ENCODE measurements around the gene CACHD1.

DNA sequence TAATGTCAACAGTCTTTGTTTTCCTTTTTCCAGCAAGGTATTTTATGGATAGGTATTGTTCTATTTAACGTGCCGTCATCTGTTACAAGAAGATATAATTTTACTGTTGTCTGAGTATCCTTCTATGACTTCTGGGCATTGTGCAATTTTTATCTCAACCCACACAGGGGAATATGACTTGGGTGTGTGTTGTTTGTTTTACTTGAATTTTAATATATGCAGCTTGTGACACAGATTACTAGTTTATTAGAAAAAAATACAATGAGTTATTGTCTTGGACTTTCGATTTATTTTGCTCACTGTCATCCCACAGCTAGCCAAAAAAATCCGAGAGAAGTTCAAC is 111.9 kb downstream of the CACHD1 start:
- TF ChIP-seq POLR2AphosphoS2 (conservative IDR thresholded peaks at IDR 0.05; ENCODE audit: low read length) (no peak), MAZ (IDR thresholded peaks at IDR 0.05; ENCODE audit: borderline replicate concordance, low read depth, low read length) (no peak), POLR2A (IDR thresholded peaks at IDR 0.05; ENCODE audit: low read length) (no peak), RAD21 (conservative IDR thresholded peaks at IDR 0.05 in 1 of 2, IDR thresholded peaks at IDR 0.05 in 1 of 2) (no peak), RFX5 (IDR thresholded peaks at IDR 0.05) (no peak), SMC3 (IDR thresholded peaks at IDR 0.05) (no peak), TP53 (CRISPR knock-in tag; IDR thresholded peaks at IDR 0.05) (no peak), FOSL2 (IDR thresholded peaks at IDR 0.05) (no peak), FOSL2 (CRISPR knock-in tag; IDR thresholded peaks at IDR 0.05) (no peak)
- TF ChIP-seq, protein P1, sequence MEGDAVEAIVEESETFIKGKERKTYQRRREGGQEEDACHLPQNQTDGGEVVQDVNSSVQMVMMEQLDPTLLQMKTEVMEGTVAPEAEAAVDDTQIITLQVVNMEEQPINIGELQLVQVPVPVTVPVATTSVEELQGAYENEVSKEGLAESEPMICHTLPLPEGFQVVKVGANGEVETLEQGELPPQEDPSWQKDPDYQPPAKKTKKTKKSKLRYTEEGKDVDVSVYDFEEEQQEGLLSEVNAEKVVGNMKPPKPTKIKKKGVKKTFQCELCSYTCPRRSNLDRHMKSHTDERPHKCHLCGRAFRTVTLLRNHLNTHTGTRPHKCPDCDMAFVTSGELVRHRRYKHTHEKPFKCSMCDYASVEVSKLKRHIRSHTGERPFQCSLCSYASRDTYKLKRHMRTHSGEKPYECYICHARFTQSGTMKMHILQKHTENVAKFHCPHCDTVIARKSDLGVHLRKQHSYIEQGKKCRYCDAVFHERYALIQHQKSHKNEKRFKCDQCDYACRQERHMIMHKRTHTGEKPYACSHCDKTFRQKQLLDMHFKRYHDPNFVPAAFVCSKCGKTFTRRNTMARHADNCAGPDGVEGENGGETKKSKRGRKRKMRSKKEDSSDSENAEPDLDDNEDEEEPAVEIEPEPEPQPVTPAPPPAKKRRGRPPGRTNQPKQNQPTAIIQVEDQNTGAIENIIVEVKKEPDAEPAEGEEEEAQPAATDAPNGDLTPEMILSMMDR (IDR thresholded peaks at IDR 0.05) = no peak
- TF ChIP-seq, protein P2, sequence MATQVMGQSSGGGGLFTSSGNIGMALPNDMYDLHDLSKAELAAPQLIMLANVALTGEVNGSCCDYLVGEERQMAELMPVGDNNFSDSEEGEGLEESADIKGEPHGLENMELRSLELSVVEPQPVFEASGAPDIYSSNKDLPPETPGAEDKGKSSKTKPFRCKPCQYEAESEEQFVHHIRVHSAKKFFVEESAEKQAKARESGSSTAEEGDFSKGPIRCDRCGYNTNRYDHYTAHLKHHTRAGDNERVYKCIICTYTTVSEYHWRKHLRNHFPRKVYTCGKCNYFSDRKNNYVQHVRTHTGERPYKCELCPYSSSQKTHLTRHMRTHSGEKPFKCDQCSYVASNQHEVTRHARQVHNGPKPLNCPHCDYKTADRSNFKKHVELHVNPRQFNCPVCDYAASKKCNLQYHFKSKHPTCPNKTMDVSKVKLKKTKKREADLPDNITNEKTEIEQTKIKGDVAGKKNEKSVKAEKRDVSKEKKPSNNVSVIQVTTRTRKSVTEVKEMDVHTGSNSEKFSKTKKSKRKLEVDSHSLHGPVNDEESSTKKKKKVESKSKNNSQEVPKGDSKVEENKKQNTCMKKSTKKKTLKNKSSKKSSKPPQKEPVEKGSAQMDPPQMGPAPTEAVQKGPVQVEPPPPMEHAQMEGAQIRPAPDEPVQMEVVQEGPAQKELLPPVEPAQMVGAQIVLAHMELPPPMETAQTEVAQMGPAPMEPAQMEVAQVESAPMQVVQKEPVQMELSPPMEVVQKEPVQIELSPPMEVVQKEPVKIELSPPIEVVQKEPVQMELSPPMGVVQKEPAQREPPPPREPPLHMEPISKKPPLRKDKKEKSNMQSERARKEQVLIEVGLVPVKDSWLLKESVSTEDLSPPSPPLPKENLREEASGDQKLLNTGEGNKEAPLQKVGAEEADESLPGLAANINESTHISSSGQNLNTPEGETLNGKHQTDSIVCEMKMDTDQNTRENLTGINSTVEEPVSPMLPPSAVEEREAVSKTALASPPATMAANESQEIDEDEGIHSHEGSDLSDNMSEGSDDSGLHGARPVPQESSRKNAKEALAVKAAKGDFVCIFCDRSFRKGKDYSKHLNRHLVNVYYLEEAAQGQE (IDR thresholded peaks at IDR 0.05) = no peak
